Measurements from ENCODE around the gene CD79A. TPM values are rescaled to one million over a fixed set of nuclear protein-coding genes. Genes with fewer than 3 reads are reported as not detected.

CD79A gene
- total RNA-seq, 4 donors from 2014 or later, result 1.7 to 3.1 TPM; not detected in 2

DNA sequence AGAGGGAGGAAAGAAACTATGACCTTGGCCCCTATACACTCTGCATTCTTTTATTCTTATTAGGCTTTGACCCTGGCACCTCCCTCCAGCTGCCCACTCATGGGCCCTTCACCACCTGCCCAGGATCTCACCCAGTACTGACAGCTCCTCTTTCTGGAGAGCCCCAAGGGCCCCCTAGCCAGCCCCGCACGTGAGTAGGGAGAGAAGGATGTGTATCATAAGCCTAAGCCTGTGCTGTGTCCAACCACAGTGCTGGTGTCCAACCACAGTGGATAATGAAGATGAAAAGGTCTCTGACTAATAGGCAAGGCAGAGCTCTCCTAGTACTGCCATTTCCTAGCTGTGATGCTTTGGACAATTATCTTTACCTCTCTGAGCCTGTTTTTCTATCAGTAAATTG, 28.0 kb upstream of the CD79A start:
- H3K9me3 ChIP-seq, result no peaks in the 10 kb centered on the region
- no peak overlapping the region for H3K4me3 ChIP-seq
- intact Hi-C loops (cut with DNase I), result no loop called here
- TF ChIP-seq POLR2A (IDR thresholded peaks at IDR 0.05) (no peak), CTCF (IDR thresholded peaks at IDR 0.05) (no peak)
- no peaks in the 10 kb centered on the region for H3K36me3 ChIP-seq
- no peak overlapping the region for H3K27ac ChIP-seq
- WGBS, 2 donors, result 33% methylated on average over 1 of the region's 2 CpGs; no CpG with 5 or more reads in 1 of the 2 donors
- DNase-seq, result no peak
- H3K4me1 ChIP-seq, result no peaks in the 10 kb centered on the region
- H3K27me3 ChIP-seq, result peaks cover 0 to 57% (median 0%) of the 10 kb centered on the region in 4 donors

- no peak overlapping the region for H3K27ac ChIP-seq
- TF ChIP-seq CTCF (IDR thresholded peaks at IDR 0.05) (no peak), POLR2A (IDR thresholded peaks at IDR 0.05) (no peak)
- no peaks in the 10 kb centered on the region for H3K4me1 ChIP-seq
- intact Hi-C loops (cut with DNase I), result no loop called here
- H3K9me3 ChIP-seq, result no peaks in the 10 kb centered on the region
- 42 to 53% methylated on average over 2 to 5 of the region's 5 CpGs for WGBS, 2 donors
- no peak overlapping the region for H3K4me3 ChIP-seq
- peaks cover 0 to 54% (median 0%) of the 10 kb centered on the region in 4 donors for H3K27me3 ChIP-seq
- no peaks in the 10 kb centered on the region for H3K36me3 ChIP-seq
- no peak for DNase-seq
These were observed 26.7 kb upstream of the CD79A start for GRCh38 chr19:41850381-41850780.

- intact Hi-C loops (cut with DNase I), result no loop called here
- H3K4me1 ChIP-seq, result no peaks in the 10 kb centered on the region
- H3K9me3 ChIP-seq, result no peaks in the 10 kb centered on the region
- WGBS, 2 donors, result 26 to 35% methylated on average over 4 of the region's 4 CpGs
- DNase-seq, result no peak
- no peak overlapping the region for H3K27ac ChIP-seq
- no peak overlapping the region for H3K4me3 ChIP-seq
- no peaks in the 10 kb centered on the region for H3K36me3 ChIP-seq
- peaks cover 0 to 56% (median 0%) of the 10 kb centered on the region in 4 donors for H3K27me3 ChIP-seq
- TF ChIP-seq POLR2A (IDR thresholded peaks at IDR 0.05) (no peak), CTCF (IDR thresholded peaks at IDR 0.05) (no peak)
These were observed 25.6 kb upstream of the CD79A start for GRCh38 chr19:41851456-41851855.

GRCh38 chr19:41853344-41853743, 23.7 kb upstream of the CD79A start:
- WGBS, 2 donors, result 55 to 85% methylated on average over 2 of the region's 2 CpGs
- TF ChIP-seq POLR2A (IDR thresholded peaks at IDR 0.05) (no peak), CTCF (IDR thresholded peaks at IDR 0.05) (no peak)
- Histone ChIP-seq H3K27ac (no peak overlapping the region), H3K4me1 (no peaks in the 10 kb centered on the region), H3K36me3 (no peaks in the 10 kb centered on the region), H3K4me3 (no peak overlapping the region), H3K9me3 (no peaks in the 10 kb centered on the region), H3K27me3 (peaks cover 0 to 48% (median 0%) of the 10 kb centered on the region in 4 donors)
- no peak for DNase-seq
- intact Hi-C loops (cut with DNase I), result no loop called here

DNA sequence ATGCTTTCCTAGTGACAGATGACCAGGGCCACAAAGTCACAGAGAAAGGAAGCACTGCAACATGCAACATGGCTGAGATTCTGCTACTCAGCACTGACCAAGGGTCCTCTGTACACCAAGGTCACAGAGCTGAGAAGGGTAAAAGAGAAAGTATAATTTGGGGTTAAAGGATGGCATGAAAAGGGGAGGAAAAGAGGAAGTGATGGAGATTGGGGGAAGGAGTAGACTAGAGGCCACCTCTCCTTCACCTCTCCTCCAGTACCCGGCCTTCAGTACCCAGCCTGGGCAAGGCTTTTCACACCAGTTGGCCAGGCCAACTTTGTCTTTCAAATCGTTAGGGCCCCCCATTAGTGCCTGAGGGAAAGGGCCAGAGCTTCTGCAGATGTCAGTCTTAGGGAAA, 23.3 kb upstream of the CD79A start:
- no peak for TF ChIP-seq CTCF (IDR thresholded peaks at IDR 0.05)
- 64 to 73% methylated on average over 2 of the region's 2 CpGs for WGBS, 2 donors
- no peaks in the 10 kb centered on the region for H3K36me3 ChIP-seq
- H3K27ac ChIP-seq, result no peak overlapping the region
- H3K4me3 ChIP-seq, result no peak overlapping the region
- no peaks in the 10 kb centered on the region for H3K9me3 ChIP-seq
- H3K4me1 ChIP-seq, result no peaks in the 10 kb centered on the region
- H3K27me3 ChIP-seq, result peaks cover 0 to 48% (median 0%) of the 10 kb centered on the region in 4 donors
- intact Hi-C loops (cut with DNase I), result no loop called here
- no peak for DNase-seq

Measured in esophagus squamous epithelium (tissue), 5 donors.